Measurements from ENCODE around the gene MARCKSL1.

The MARCKSL1 gene

GRCh38 chr1:32334274-32334861, 1.7 kb downstream of the MARCKSL1 start:
- Histone ChIP-seq H3K36me3 (ENCODE audit: control insufficient read depth in 2 of 2, insufficient read depth in 2 of 2, low read length in 2 of 2) (peaks cover 41 to 45% of the 10 kb centered on the region in 2 donors), H3K27me3 (ENCODE audit: control insufficient read depth in 2 of 2, insufficient read depth in 2 of 2, low read length in 2 of 2) (no peaks in the 10 kb centered on the region), H3K4me3 (ENCODE audit: low read length in 2 of 2) (peak overlapping the region; percentile 73 to 77), H3K4me1 (ENCODE audit: control insufficient read depth in 2 of 2, insufficient read depth in 2 of 2, low read length in 2 of 2) (peaks cover 39 to 58% of the 10 kb centered on the region in 2 donors), H3K9ac (ENCODE audit: low read depth in 1 of 2, low read length in 2 of 2) (peak overlapping the region; percentile 72 to 79), H3K9me3 (ENCODE audit: control insufficient read depth in 2 of 2, low read length in 2 of 2) (no peaks in the 10 kb centered on the region), H3K27ac (ENCODE audit: low read depth in 2 of 2, low read length in 2 of 2) (peak overlapping the region; percentile 62 to 67)

DNA sequence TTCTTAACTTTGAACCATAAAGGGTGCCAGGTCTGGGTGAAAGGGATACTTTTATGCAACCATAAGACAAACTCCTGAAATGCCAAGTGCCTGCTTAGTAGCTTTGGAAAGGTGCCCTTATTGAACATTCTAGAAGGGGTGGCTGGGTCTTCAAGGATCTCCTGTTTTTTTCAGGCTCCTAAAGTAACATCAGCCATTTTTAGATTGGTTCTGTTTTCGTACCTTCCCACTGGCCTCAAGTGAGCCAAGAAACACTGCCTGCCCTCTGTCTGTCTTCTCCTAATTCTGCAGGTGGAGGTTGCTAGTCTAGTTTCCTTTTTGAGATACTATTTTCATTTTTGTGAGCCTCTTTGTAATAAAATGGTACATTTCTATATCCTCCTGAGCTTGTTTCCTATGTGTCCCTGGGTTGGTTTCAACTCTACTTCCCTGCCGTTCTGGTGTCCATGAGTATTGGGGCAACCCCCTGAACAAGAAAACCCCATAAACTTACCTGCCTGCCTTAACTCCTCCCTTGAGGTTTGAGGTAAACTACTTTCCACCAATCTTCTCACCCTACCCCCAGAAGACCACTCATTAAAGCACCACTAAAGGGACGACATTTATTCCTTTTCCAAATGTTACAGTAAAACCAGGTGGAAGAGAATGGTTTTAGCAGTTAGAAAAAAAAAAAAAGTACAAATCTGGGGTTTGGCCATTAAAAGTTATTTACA, 2.6 kb downstream of the MARCKSL1 start:
- Histone ChIP-seq H3K27me3 (ENCODE audit: control insufficient read depth in 2 of 2, insufficient read depth in 2 of 2, low read length in 2 of 2) (no peaks in the 10 kb centered on the region), H3K9ac (ENCODE audit: low read depth in 1 of 2, low read length in 2 of 2) (no peak overlapping the region), H3K4me1 (ENCODE audit: control insufficient read depth in 2 of 2, insufficient read depth in 2 of 2, low read length in 2 of 2) (peaks cover 31 to 52% of the 10 kb centered on the region in 2 donors), H3K9me3 (ENCODE audit: control insufficient read depth in 2 of 2, low read length in 2 of 2) (no peaks in the 10 kb centered on the region), H3K27ac (ENCODE audit: low read depth in 2 of 2, low read length in 2 of 2) (no peak overlapping the region), H3K36me3 (ENCODE audit: control insufficient read depth in 2 of 2, insufficient read depth in 2 of 2, low read length in 2 of 2) (peaks cover 49 to 54% of the 10 kb centered on the region in 2 donors), H3K4me3 (ENCODE audit: low read length in 2 of 2) (peak overlapping the region in 1 of 2 donors; percentile 37)

- no peak overlapping the region for H3K9ac ChIP-seq (ENCODE audit: low read depth in 1 of 2, low read length in 2 of 2)
- H3K9me3 ChIP-seq (ENCODE audit: control insufficient read depth in 2 of 2, low read length in 2 of 2), result no peaks in the 10 kb centered on the region
- H3K36me3 ChIP-seq (ENCODE audit: control insufficient read depth in 2 of 2, insufficient read depth in 2 of 2, low read length in 2 of 2), result peaks cover 57 to 60% of the 10 kb centered on the region in 2 donors
- H3K4me1 ChIP-seq (ENCODE audit: control insufficient read depth in 2 of 2, insufficient read depth in 2 of 2, low read length in 2 of 2), result peaks cover 22 to 42% of the 10 kb centered on the region in 2 donors
- H3K27ac ChIP-seq (ENCODE audit: low read depth in 2 of 2, low read length in 2 of 2), result peak overlapping the region; percentile 25 to 56
- H3K27me3 ChIP-seq (ENCODE audit: control insufficient read depth in 2 of 2, insufficient read depth in 2 of 2, low read length in 2 of 2), result no peaks in the 10 kb centered on the region
- no peak overlapping the region for H3K4me3 ChIP-seq (ENCODE audit: low read length in 2 of 2)
Measured at GRCh38 chr1:32332290-32333079, 3.5 kb downstream of the MARCKSL1 start.

DNA sequence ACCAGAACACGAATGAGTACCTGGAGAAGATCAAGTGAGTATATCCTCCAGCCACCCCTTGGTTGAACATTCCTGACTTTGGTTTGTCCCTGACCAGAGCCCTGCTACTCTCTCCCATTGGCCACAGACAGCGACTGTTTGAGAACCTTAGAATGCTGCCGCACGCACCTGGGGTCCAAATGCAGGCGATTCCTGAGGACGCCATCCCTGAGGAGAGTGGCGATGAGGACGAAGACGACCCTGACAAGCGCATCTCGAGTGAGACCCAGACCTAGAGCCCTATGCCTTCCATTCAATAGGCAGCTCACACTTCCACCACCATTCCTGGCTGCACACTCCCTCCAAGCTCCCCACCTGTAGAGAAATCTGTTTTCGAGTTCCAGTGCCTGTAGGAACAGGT, 4.5 kb downstream of the MARCKSL1 start:
- Histone ChIP-seq H3K4me1 (ENCODE audit: control insufficient read depth in 2 of 2, insufficient read depth in 2 of 2, low read length in 2 of 2) (peaks cover 20 to 34% of the 10 kb centered on the region in 2 donors), H3K27me3 (ENCODE audit: control insufficient read depth in 2 of 2, insufficient read depth in 2 of 2, low read length in 2 of 2) (no peaks in the 10 kb centered on the region), H3K27ac (ENCODE audit: low read depth in 2 of 2, low read length in 2 of 2) (no peak overlapping the region), H3K9ac (ENCODE audit: low read depth in 1 of 2, low read length in 2 of 2) (no peak overlapping the region), H3K4me3 (ENCODE audit: low read length in 2 of 2) (no peak overlapping the region), H3K9me3 (ENCODE audit: control insufficient read depth in 2 of 2, low read length in 2 of 2) (no peaks in the 10 kb centered on the region), H3K36me3 (ENCODE audit: control insufficient read depth in 2 of 2, insufficient read depth in 2 of 2, low read length in 2 of 2) (peaks cover 65 to 68% of the 10 kb centered on the region in 2 donors)

- Histone ChIP-seq H3K4me3 (ENCODE audit: low read length in 2 of 2) (no peak overlapping the region), H3K36me3 (ENCODE audit: control insufficient read depth in 2 of 2, insufficient read depth in 2 of 2, low read length in 2 of 2) (peaks cover 65 to 72% of the 10 kb centered on the region in 2 donors)
Measured at GRCh38 chr1:32330558-32331151, 5.4 kb downstream of the MARCKSL1 start.

GRCh38 chr1:32329931-32330466, 6.0 kb downstream of the MARCKSL1 start:
- peaks cover 71 to 79% of the 10 kb centered on the region in 2 donors for H3K36me3 ChIP-seq (ENCODE audit: control insufficient read depth in 2 of 2, insufficient read depth in 2 of 2, low read length in 2 of 2)

More at GRCh38 chr1:32330558-32331151, 5.4 kb downstream of the MARCKSL1 start:
- no peaks in the 10 kb centered on the region for H3K9me3 ChIP-seq (ENCODE audit: control insufficient read depth in 2 of 2, low read length in 2 of 2)
- H3K27ac ChIP-seq (ENCODE audit: low read depth in 2 of 2, low read length in 2 of 2), result no peak overlapping the region
- peaks cover 18 to 33% of the 10 kb centered on the region in 2 donors for H3K4me1 ChIP-seq (ENCODE audit: control insufficient read depth in 2 of 2, insufficient read depth in 2 of 2, low read length in 2 of 2)
- H3K27me3 ChIP-seq (ENCODE audit: control insufficient read depth in 2 of 2, insufficient read depth in 2 of 2, low read length in 2 of 2), result no peaks in the 10 kb centered on the region
- no peak overlapping the region for H3K9ac ChIP-seq (ENCODE audit: low read depth in 1 of 2, low read length in 2 of 2)

DNA sequence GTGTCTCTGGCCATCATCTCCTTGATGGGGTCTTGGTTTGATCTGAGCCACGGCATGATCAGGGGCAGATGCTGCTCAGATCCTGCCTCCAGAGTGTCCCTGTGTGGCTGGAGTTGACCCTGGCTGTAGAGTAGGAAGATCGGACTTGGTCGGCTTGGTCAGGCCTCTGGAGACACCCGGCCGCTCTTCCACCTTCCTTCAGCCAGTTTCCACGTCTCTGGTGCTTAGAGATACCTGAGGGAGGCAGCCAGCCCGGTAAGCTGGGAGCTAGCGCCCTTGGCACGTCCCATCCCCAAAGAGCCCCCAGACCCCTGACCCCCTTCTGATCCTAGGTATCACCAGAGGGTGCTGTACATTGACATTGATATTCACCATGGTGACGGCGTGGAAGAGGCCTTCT, 8.8 kb downstream of the MARCKSL1 start:
- Histone ChIP-seq H3K27ac (ENCODE audit: low read depth in 2 of 2, low read length in 2 of 2) (no peak overlapping the region), H3K9ac (ENCODE audit: low read depth in 1 of 2, low read length in 2 of 2) (no peak overlapping the region), H3K36me3 (ENCODE audit: control insufficient read depth in 2 of 2, insufficient read depth in 2 of 2, low read length in 2 of 2) (peaks cover 59 to 70% of the 10 kb centered on the region in 2 donors), H3K9me3 (ENCODE audit: control insufficient read depth in 2 of 2, low read length in 2 of 2) (no peaks in the 10 kb centered on the region), H3K4me1 (ENCODE audit: control insufficient read depth in 2 of 2, insufficient read depth in 2 of 2, low read length in 2 of 2) (peaks cover 9 to 21% of the 10 kb centered on the region in 2 donors), H3K4me3 (ENCODE audit: low read length in 2 of 2) (no peak overlapping the region), H3K27me3 (ENCODE audit: control insufficient read depth in 2 of 2, insufficient read depth in 2 of 2, low read length in 2 of 2) (no peaks in the 10 kb centered on the region)

More at GRCh38 chr1:32329931-32330466, 6.0 kb downstream of the MARCKSL1 start:
- H3K4me1 ChIP-seq (ENCODE audit: control insufficient read depth in 2 of 2, insufficient read depth in 2 of 2, low read length in 2 of 2), result peaks cover 17 to 32% of the 10 kb centered on the region in 2 donors
- no peak overlapping the region for H3K9ac ChIP-seq (ENCODE audit: low read depth in 1 of 2, low read length in 2 of 2)
- no peaks in the 10 kb centered on the region for H3K27me3 ChIP-seq (ENCODE audit: control insufficient read depth in 2 of 2, insufficient read depth in 2 of 2, low read length in 2 of 2)
- H3K27ac ChIP-seq (ENCODE audit: low read depth in 2 of 2, low read length in 2 of 2), result no peak overlapping the region
- no peak overlapping the region for H3K4me3 ChIP-seq (ENCODE audit: low read length in 2 of 2)
- H3K9me3 ChIP-seq (ENCODE audit: control insufficient read depth in 2 of 2, low read length in 2 of 2), result no peaks in the 10 kb centered on the region

- H3K36me3 ChIP-seq (ENCODE audit: control insufficient read depth in 2 of 2, insufficient read depth in 2 of 2, low read length in 2 of 2), result peaks cover 17 to 32% of the 10 kb centered on the region in 2 donors
- H3K9ac ChIP-seq (ENCODE audit: low read depth in 1 of 2, low read length in 2 of 2), result peak overlapping the region; percentile 54 to 68
- no peaks in the 10 kb centered on the region for H3K27me3 ChIP-seq (ENCODE audit: control insufficient read depth in 2 of 2, insufficient read depth in 2 of 2, low read length in 2 of 2)
- H3K27ac ChIP-seq (ENCODE audit: low read depth in 2 of 2, low read length in 2 of 2), result peak overlapping the region; percentile 93 to 94
- H3K4me1 ChIP-seq (ENCODE audit: control insufficient read depth in 2 of 2, insufficient read depth in 2 of 2, low read length in 2 of 2), result peaks cover 17 to 32% of the 10 kb centered on the region in 2 donors
- H3K9me3 ChIP-seq (ENCODE audit: control insufficient read depth in 2 of 2, low read length in 2 of 2), result no peaks in the 10 kb centered on the region
- H3K4me3 ChIP-seq (ENCODE audit: low read length in 2 of 2), result peak overlapping the region; percentile 58 to 61
Measured at GRCh38 chr1:32321712-32322291, 14.2 kb downstream of the MARCKSL1 start.

- H3K36me3 ChIP-seq (ENCODE audit: control insufficient read depth in 2 of 2, insufficient read depth in 2 of 2, low read length in 2 of 2), result peaks cover 18 to 25% of the 10 kb centered on the region in 2 donors
- H3K4me1 ChIP-seq (ENCODE audit: control insufficient read depth in 2 of 2, insufficient read depth in 2 of 2, low read length in 2 of 2), result peaks cover 19 to 31% of the 10 kb centered on the region in 2 donors
- no peak overlapping the region for H3K4me3 ChIP-seq (ENCODE audit: low read length in 2 of 2)
- no peak overlapping the region for H3K27ac ChIP-seq (ENCODE audit: low read depth in 2 of 2, low read length in 2 of 2)
- H3K9me3 ChIP-seq (ENCODE audit: control insufficient read depth in 2 of 2, low read length in 2 of 2), result no peaks in the 10 kb centered on the region
- no peak overlapping the region for H3K9ac ChIP-seq (ENCODE audit: low read depth in 1 of 2, low read length in 2 of 2)
- no peaks in the 10 kb centered on the region for H3K27me3 ChIP-seq (ENCODE audit: control insufficient read depth in 2 of 2, insufficient read depth in 2 of 2, low read length in 2 of 2)
Measured at GRCh38 chr1:32318127-32318869, 17.7 kb downstream of the MARCKSL1 start.

All from mucosa of rectum (tissue), 2 donors.